HepG2 (cell line): ENCODE data around the gene CISD2. TPM values are rescaled to one million over a fixed set of nuclear protein-coding genes. Genes with fewer than 3 reads are reported as not detected.
A peak's percentile ranks its signal among the peaks of the same experiment; 100 is the strongest.

Experiments used
- BHLHE40 ChIP-seq: IDR thresholded peaks from 2 replicates; pipeline ENCODE4 v1.6.1; 2011; ENCODE audit warnings: low read length, improper control_type of control experiment
- BRF2 ChIP-seq: sonication (generic); formaldehyde crosslinking; IDR thresholded peaks from 2 replicates; pipeline ENCODE4 v1.8.1; 2022; ENCODE audit warnings: mild to moderate bottlenecking, missing genetic modification reagents
- DR1 ChIP-seq: sonication (generic); formaldehyde crosslinking; IDR thresholded peaks from 2 replicates; pipeline ENCODE4 v1.8.0; 2021; ENCODE audit warnings: mild to moderate bottlenecking, missing genetic modification reagents, inconsistent platforms
- ETV6 ChIP-seq: sonication (generic); formaldehyde crosslinking; conservative IDR thresholded peaks from 2 replicates; pipeline ENCODE4 v1.4.0; 2020; ENCODE audit warnings: missing genetic modification reagents
- GLI4 ChIP-seq: sonication (generic); formaldehyde crosslinking; IDR thresholded peaks from 2 replicates; pipeline ENCODE4 v1.5.1; 2020; ENCODE audit warnings: missing genetic modification reagents, mild to moderate bottlenecking, moderate library complexity, borderline replicate concordance
- HOXA9 ChIP-seq: sonication (generic); formaldehyde crosslinking; IDR thresholded peaks from 2 replicates; pipeline ENCODE4 v1.8.1; 2022; ENCODE audit warnings: missing genetic modification reagents, mild to moderate bottlenecking, moderate library complexity, borderline replicate concordance
- NFYC ChIP-seq: IDR thresholded peaks from 2 replicates; pipeline ENCODE4 v1.6.1; 2016; ENCODE audit warnings: missing genetic modification reagents, missing compliant biosample characterization
- NR2F6 ChIP-seq, 2 experiments: IDR thresholded peaks; 2 replicates each; pipeline ENCODE4 v1.6.1; 2016; ENCODE audit warnings: antibody characterized with exemption in 1 of 2, mild to moderate bottlenecking in 1 of 2
- PPARG ChIP-seq: conservative IDR thresholded peaks from 2 replicates; pipeline ENCODE4 v1.6.1; 2016; ENCODE audit warnings: missing biosample characterization, missing genetic modification reagents
- PRDM10 ChIP-seq: sonication (generic); formaldehyde crosslinking; IDR thresholded peaks from 2 replicates; pipeline ENCODE4 v1.4.0; 2020; ENCODE audit warnings: low read depth, missing genetic modification reagents
- RARA ChIP-seq: IDR thresholded peaks from 2 replicates; pipeline ENCODE4 v1.6.1; 2016; ENCODE audit warnings: missing genetic modification reagents, missing compliant biosample characterization
- SKI ChIP-seq: fragments of 450-650 bp; IDR thresholded peaks from one replicate; pipeline ENCODE4 v1.6.1; 2018; ENCODE audit warnings: mild to moderate bottlenecking; ENCODE audit not compliant: partially characterized antibody
- SOX13 ChIP-seq, 3 experiments: fragments of 450-650 bp in 1 of 3; sonication (generic) in 1 of 3; formaldehyde crosslinking in 1 of 3; IDR thresholded peaks in 2 of 3; conservative IDR thresholded peaks in 1 of 3; 2 replicates each; pipeline versions ENCODE4 v1.5.0 to v1.6.1; 2016 to 2020; ENCODE audit warnings: antibody characterized with exemption in 1 of 3, mild to moderate bottlenecking in 1 of 3, missing compliant biosample characterization in 1 of 3, missing genetic modification reagents in 1 of 3, moderate library complexity in 1 of 3
- TCF12 ChIP-seq, 2 experiments: fragments of 450-650 bp in 1 of 2; sonication (generic) in 1 of 2; formaldehyde crosslinking in 1 of 2; IDR thresholded peaks; 2 replicates each; pipeline versions ENCODE4 v1.6.1 to v1.8.0; 2017 to 2022; ENCODE audit warnings: antibody characterized with exemption in 1 of 2, mild to moderate bottlenecking in 1 of 2, missing genetic modification reagents in 1 of 2, moderate library complexity in 1 of 2
- TOE1 ChIP-seq: sonication (generic); formaldehyde crosslinking; IDR thresholded peaks from 2 replicates; pipeline ENCODE4 v1.4.0; 2020; ENCODE audit warnings: mild to moderate bottlenecking, missing genetic modification reagents
- ZNF121 ChIP-seq: sonication (generic); formaldehyde crosslinking; IDR thresholded peaks from 2 replicates; pipeline ENCODE4 v1.5.0; 2020; ENCODE audit warnings: mild to moderate bottlenecking, missing genetic modification reagents
- ZNF230 ChIP-seq: sonication (generic); formaldehyde crosslinking; IDR thresholded peaks from 2 replicates; pipeline ENCODE4 v1.4.0; 2020; ENCODE audit warnings: mild to moderate bottlenecking, missing genetic modification reagents
- ZNF264 ChIP-seq: sonication (generic); formaldehyde crosslinking; IDR thresholded peaks from 2 replicates; pipeline ENCODE4 v1.4.0; 2020; ENCODE audit warnings: missing genetic modification reagents
- ZNF274 ChIP-seq: sonication (generic); formaldehyde crosslinking; IDR thresholded peaks from 2 replicates; pipeline ENCODE4 v1.5.1; 2020; ENCODE audit warnings: mild to moderate bottlenecking, missing genetic modification reagents
- ZNF343 ChIP-seq: sonication (generic); formaldehyde crosslinking; IDR thresholded peaks from 2 replicates; pipeline ENCODE4 v1.4.0; 2020; ENCODE audit warnings: mild to moderate bottlenecking, missing genetic modification reagents
- ZNF432 ChIP-seq: sonication (generic); formaldehyde crosslinking; IDR thresholded peaks from 2 replicates; pipeline ENCODE4 v1.5.0; 2020; ENCODE audit warnings: missing genetic modification reagents, mild to moderate bottlenecking, borderline replicate concordance
- ZNF788 ChIP-seq: sonication (generic); formaldehyde crosslinking; IDR thresholded peaks from 2 replicates; pipeline ENCODE4 v1.5.0; 2020; ENCODE audit warnings: mild to moderate bottlenecking, missing genetic modification reagents, borderline replicate concordance
- ZNF850 ChIP-seq: sonication (generic); formaldehyde crosslinking; conservative IDR thresholded peaks from 2 replicates; pipeline ENCODE4 v1.9.0; 2021; ENCODE audit warnings: mild to moderate bottlenecking, missing genetic modification reagents
- polyA plus RNA-seq, 8 experiments: library from polyadenylated mRNA; depleted of rRNA in 3 of 8; stranded (reverse) in 7 of 8; unstranded in 1 of 8; fragments of >200 nt; fragmentation: Illumina TruSeq in 4 of 8; extraction: Trizol in 4 of 8; gene quantifications; 2 replicates each; pipeline versions ENCODE4 v1.2.1 to v1.2.3, GENCODE V29; 2011 to 2016; ENCODE audit warnings: low read depth in 4 of 8, missing spikeins in 1 of 8, mixed read lengths in 1 of 8; ENCODE audit not compliant: insufficient read depth in 1 of 8
- total RNA-seq, 5 experiments: library from RNA; depleted of rRNA; stranded (reverse); fragments of >200 nt; fragmentation: Illumina TruSeq; extraction: Trizol; gene quantifications; 2 replicates each; pipeline ENCODE4 v1.2.3, GENCODE V29; 2016; ENCODE audit warnings: low read depth in 1 of 5

Gene CISD2
- total and polyA plus RNA-seq, 2 of the 13 experiments (the other 11 are each of a cell fraction or from before 2014, with no cell fraction given) = 24.5 to 37.7 TPM

- TF ChIP-seq TCF12 (IDR thresholded peaks at IDR 0.05) (no peak), TCF12 (CRISPR knock-in tag; IDR thresholded peaks at IDR 0.05) (0 out of 2 replicates have a peak, but pooled peaks have one; percentile 19), PPARG (CRISPR knock-in tag) (0 out of 2 replicates have a peak, but pooled peaks have one; percentile 12), DR1 (CRISPR knock-in tag) (peak; percentile 50; the same call in 1 of the 2 replicates), ZNF343 (CRISPR knock-in tag) (no peak), BRF2 (CRISPR knock-in tag) (peak; percentile 80; the same call in 1 of the 2 replicates), NR2F6 (IDR thresholded peaks at IDR 0.05) (no peak), NR2F6 (CRISPR knock-in tag; IDR thresholded peaks at IDR 0.05) (peak; percentile 56; the same call in 1 of the 2 replicates), BHLHE40 (peak; percentile 58; the same call in 1 of the 2 replicates), RARA (CRISPR knock-in tag) (no peak), ETV6 (CRISPR knock-in tag) (peak; percentile 89), GLI4 (CRISPR knock-in tag) (peak; percentile 54; the same call in 1 of the 2 replicates), TOE1 (no peak; the same call in 1 of the 2 replicates), ZNF850 (CRISPR knock-in tag) (no peak), ZNF788 (CRISPR knock-in tag) (peak; percentile 81; the same call in 1 of the 2 replicates), ZNF432 (CRISPR knock-in tag) (no peak), HOXA9 (no peak; the same call in 1 of the 2 replicates), SOX13 (IDR thresholded peaks at IDR 0.05) (peak; percentile 45; the same call in 1 of the 2 replicates), SOX13 (CRISPR knock-in tag; conservative IDR thresholded peaks at IDR 0.05 in 1 of 2, IDR thresholded peaks at IDR 0.05 in 1 of 2) (peak; percentile 34 to 75; a peak in 1 of 4 replicates), ZNF121 (peak; percentile 56; the same call in 1 of the 2 replicates), ZNF264 (CRISPR knock-in tag) (no peak; the same call in none of the 2 replicates), ZNF230 (0 out of 2 replicates have a peak, but pooled peaks have one; percentile 25), SKI (peak; percentile 67), ZNF274 (CRISPR knock-in tag) (peak; percentile 86), PRDM10 (CRISPR knock-in tag) (no peak), NFYC (CRISPR knock-in tag) (no peak)
Observed at GRCh38 chr4:102826890-102827673, 41.7 kb upstream of the CISD2 start, which contains the start of gene UBE2D3 (continued).
